OCI-LY7 (cell line): Measurements from ENCODE around the gene FBN3. TPM values are rescaled to one million over a fixed set of nuclear protein-coding genes. Genes with fewer than 3 reads are reported as not detected.

Source experiments
- BruUV-seq: library from RNA; stranded (reverse); fragments of 400-500 nt; replicated peaks from 2 replicates; lab custom pipeline; 2021; lab: Mats Ljungman, UMichigan
- CTCF ChIA-PET: fragments of 300-600 bp; sonication (Branson Sonifier 250); formaldehyde crosslinking; loops from one replicate; lab custom pipeline; 2022; ENCODE audit warnings: antibody characterized with exemption; ENCODE audit not compliant: unreplicated experiment; lab: Charles Lee
- POLR2A ChIA-PET: fragments of 300-600 bp; sonication (Branson Sonifier 250); formaldehyde crosslinking; loops from one replicate; lab custom pipeline; 2022; ENCODE audit warnings: antibody characterized with exemption; lab: Charles Lee
- DNase-seq: peaks from one replicate; pipeline ENCODE4 v3.0.0-alpha.2; 2015; ENCODE audit warnings: low spot score
- H2AFZ ChIP-seq: fragments of 200-600 bp; sonication (generic), shearing (Covaris generic); 2 replicates; pipeline ENCODE4 v1.6.1; 2014; ENCODE audit warnings: mild to moderate bottlenecking, antibody characterized with exemption, low read length, moderate library complexity
- H3K27ac ChIP-seq: fragments of 200-600 bp; sonication (generic); 2 replicates; pipeline ENCODE4 v1.5.1; 2014; ENCODE audit warnings: mixed run types, low read depth, mild to moderate bottlenecking, moderate library complexity, low read length, inconsistent platforms; ENCODE audit not compliant: poor library complexity, severe bottlenecking
- H3K36me3 ChIP-seq: fragments of 200-600 bp; sonication (generic); 2 replicates; pipeline ENCODE4 v1.6.1; 2014; ENCODE audit warnings: mild to moderate bottlenecking, antibody characterized with exemption, low read length, moderate library complexity, mixed read lengths; ENCODE audit not compliant: insufficient read depth
- H3K4me1 ChIP-seq: fragments of 200-600 bp; sonication (generic); 2 replicates; pipeline ENCODE4 v1.5.1; 2014; ENCODE audit warnings: mild to moderate bottlenecking, low read length; ENCODE audit not compliant: insufficient read depth, poor library complexity, severe bottlenecking
- H3K4me2 ChIP-seq: fragments of 200-600 bp; sonication (generic); 2 replicates; pipeline ENCODE4 v1.6.1; 2014; ENCODE audit warnings: mild to moderate bottlenecking, low read length
- H3K4me3 ChIP-seq: fragments of 200-600 bp; sonication (generic); 2 replicates; pipeline ENCODE4 v1.5.1; 2014; ENCODE audit warnings: mild to moderate bottlenecking, low read depth, low read length; ENCODE audit not compliant: poor library complexity, severe bottlenecking
- H3K79me2 ChIP-seq: fragments of 200-600 bp; sonication (generic); 2 replicates; pipeline ENCODE4 v1.6.1; 2016; ENCODE audit warnings: low read depth, mild to moderate bottlenecking, low read length, moderate library complexity, mixed read lengths; ENCODE audit not compliant: insufficient read depth
- H3K9me2 ChIP-seq: fragments of 200-600 bp; sonication (generic); 2 replicates; pipeline ENCODE4 v1.6.1; 2016; ENCODE audit warnings: mild to moderate bottlenecking, low read length, mixed read lengths; ENCODE audit not compliant: insufficient read depth
- H3K9me3 ChIP-seq: fragments of 200-600 bp; sonication (generic); 2 replicates; pipeline ENCODE4 v1.6.1; 2014; ENCODE audit warnings: mild to moderate bottlenecking, mixed run types, low read length, mixed read lengths
- H4K20me1 ChIP-seq: fragments of 200-600 bp; sonication (generic); 2 replicates; pipeline ENCODE4 v1.6.1; 2014; ENCODE audit warnings: mild to moderate bottlenecking, antibody characterized with exemption, low read length, moderate library complexity, mixed read lengths; ENCODE audit not compliant: insufficient read depth
- CTCF ChIP-seq: fragments of 200-600 bp; sonication (generic); conservative IDR thresholded peaks from 2 replicates; pipeline ENCODE4 v1.5.1; 2014; ENCODE audit warnings: mild to moderate bottlenecking, antibody characterized with exemption, low read length, moderate library complexity, mixed read lengths
- EZH2phosphoT487 ChIP-seq: fragments of 200-600 bp; sonication (generic); IDR thresholded peaks from 2 replicates; pipeline ENCODE4 v1.6.1; 2018; ENCODE audit warnings: low read depth, borderline replicate concordance, mild to moderate bottlenecking, mixed run types, antibody characterized with exemption, low read length, moderate library complexity, mixed read lengths
- intact Hi-C: fragments of 100-400 bp; cut with micrococcal nuclease; formaldehyde crosslinking; loops from one replicate; pipeline ENCODE4 v1.10.0; 2022; ENCODE audit not compliant: unreplicated experiment
- total RNA-seq, 2 experiments: library from RNA; depleted of rRNA in 1 of 2; stranded (reverse); fragments of >200 nt in 1 of 2; shearing (Covaris generic) in 1 of 2; gene quantifications; 2 replicates each; pipeline ENCODE4 v1.2.3, GENCODE V29; 2014 to 2022

Gene FBN3
- total RNA-seq, 2 experiments from 2014 or later: not detected

- no peaks in the 10 kb centered on the region for H3K79me2 ChIP-seq
- CTCF ChIA-PET: no interaction called here
- H3K9me3 ChIP-seq: peaks cover 11% of the 10 kb centered on the region; the same call in 1 of the 2 replicates
- H3K4me2 ChIP-seq: no peak overlapping the region
- H3K36me3 ChIP-seq: no peaks in the 10 kb centered on the region
- no peak overlapping the region for H3K27ac ChIP-seq
- H2AFZ ChIP-seq: no peak overlapping the region
- H3K4me3 ChIP-seq: no peak overlapping the region
- POLR2A ChIA-PET: interaction anchor here (0.6 kb wide), 1 partner anchor 777 kb away, joined by 4 read pairs; no protein-coding TSS in a partner anchor
- no peaks in the 10 kb centered on the region for H4K20me1 ChIP-seq
- BruUV-seq: no TSS peak
- no peaks in the 10 kb centered on the region for H3K9me2 ChIP-seq
- H3K4me1 ChIP-seq: no peaks in the 10 kb centered on the region
- TF ChIP-seq CTCF (no peak), EZH2phosphoT487 (no peak)
- intact Hi-C loops: no loop called here
- DNase-seq: no peak
These were observed 84.2 kb downstream of the FBN3 start for GRCh38 chr19:8064911-8065874.

GRCh38 chr19:8057545-8058270, 91.7 kb downstream of the FBN3 start:
- intact Hi-C loops: no loop called here
- BruUV-seq: no TSS peak
- Histone ChIP-seq H3K4me3 (no peak overlapping the region), H3K4me1 (peaks cover 2% of the 10 kb centered on the region), H2AFZ (no peak overlapping the region), H3K9me2 (no peaks in the 10 kb centered on the region), H3K36me3 (no peaks in the 10 kb centered on the region), H3K27ac (no peak overlapping the region), H3K79me2 (no peaks in the 10 kb centered on the region), H3K4me2 (no peak overlapping the region), H3K9me3 (no peaks in the 10 kb centered on the region), H4K20me1 (no peaks in the 10 kb centered on the region)
- CTCF ChIA-PET: no interaction called here
- DNase-seq: no peak
- TF ChIP-seq CTCF (no peak), EZH2phosphoT487 (no peak)
- POLR2A ChIA-PET: no interaction called here
